Measurements from ENCODE around the gene UST.
"Not testable (repeated sequence)": the region's sequence is repeated elsewhere in the genome, so short reads cannot be mapped to it uniquely, and the experiment has no call there.

The UST gene

DNA sequence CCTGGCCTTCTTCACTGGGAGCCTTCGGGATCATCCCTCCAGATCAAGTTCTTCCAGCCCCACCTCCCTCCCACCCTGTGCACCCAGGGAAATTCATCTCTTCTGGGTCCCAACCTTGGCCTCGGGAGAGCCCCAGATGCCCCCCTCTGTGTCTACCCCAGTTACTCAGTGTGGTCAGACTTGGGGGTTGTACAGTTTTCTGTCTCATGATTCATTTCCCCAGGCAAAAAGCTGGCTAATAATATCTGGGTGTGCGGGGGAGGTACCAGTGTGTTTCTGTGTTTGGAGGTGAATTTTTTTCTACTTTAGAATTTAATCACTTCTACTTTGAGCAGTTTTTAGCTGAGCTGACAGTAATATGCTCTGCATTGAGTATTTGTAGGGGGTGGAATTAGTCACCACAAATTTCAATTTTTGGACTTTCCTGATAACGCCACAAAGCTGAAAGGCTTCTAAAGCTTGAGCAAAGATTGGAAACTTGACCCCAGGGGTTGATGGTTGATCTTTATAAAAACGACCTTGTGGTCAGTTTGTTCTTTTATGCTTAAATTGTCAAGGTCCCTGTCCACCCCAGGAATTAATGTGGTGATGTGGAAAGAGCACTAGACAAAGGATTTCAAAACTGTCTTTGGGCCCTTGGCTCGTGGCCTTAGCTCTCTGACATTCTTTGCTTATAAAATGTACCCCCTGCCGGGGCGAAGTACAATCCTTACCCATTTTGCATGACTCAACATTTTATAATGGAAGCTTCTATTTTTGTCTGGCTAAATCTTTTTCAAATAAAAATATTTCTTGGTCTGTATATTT lies 286.0 kb downstream of the UST start:
- Histone ChIP-seq H3K4me3 (ENCODE audit: low read length) (no peak overlapping the region), H3K4me1 (ENCODE audit: control insufficient read depth, low read depth, low read length) (peaks cover 4% of the 10 kb centered on the region)

DNA sequence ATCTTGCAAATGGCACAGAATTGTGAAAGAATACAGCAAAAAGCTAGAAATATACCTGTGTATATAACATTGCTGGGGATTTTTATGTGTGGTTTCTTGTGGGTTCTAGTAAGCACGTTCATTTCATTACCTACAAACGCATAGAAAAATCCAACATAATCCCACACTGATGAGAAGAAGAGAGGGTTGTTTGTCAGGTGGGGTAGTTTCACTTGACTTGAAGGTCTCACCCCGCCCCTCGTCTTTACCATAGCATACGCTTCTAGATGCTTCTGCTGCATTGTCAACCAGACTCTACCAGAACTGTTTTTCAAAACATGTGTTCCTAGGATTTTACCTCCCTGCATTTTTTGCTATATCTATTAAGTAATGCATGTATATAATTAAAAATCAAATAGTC lies 286.6 kb downstream of the UST start:
- Histone ChIP-seq H2BK120ac (ENCODE audit: low read depth, low read length) (no peak overlapping the region), H2BK15ac (replicated peaks; ENCODE audit: low read depth) (no peak overlapping the region), H3K18ac (ENCODE audit: low read length) (no peak overlapping the region), H3K36me3 (ENCODE audit: control insufficient read depth, insufficient read depth, low read length) (no peaks in the 10 kb centered on the region), H3K27me3 (ENCODE audit: insufficient read depth, low read length, poor library complexity) (no peaks in the 10 kb centered on the region), H4K8ac (ENCODE audit: low read depth, low read length) (no peak overlapping the region), H3K23ac (ENCODE audit: low read length) (no peak overlapping the region), H2AK5ac (ENCODE audit: low read length) (no peak overlapping the region), H3K4me3 (ENCODE audit: low read length) (no peak overlapping the region), H4K5ac (ENCODE audit: low read length) (no peak overlapping the region), H3K9ac (ENCODE audit: low read length) (no peak overlapping the region), H2BK5ac (ENCODE audit: low read length) (no peak overlapping the region), H3K79me2 (ENCODE audit: control insufficient read depth, insufficient read depth, low read length) (no peaks in the 10 kb centered on the region), H3K56ac (ENCODE audit: low read length) (no peak overlapping the region), H3K27ac (ENCODE audit: low read depth, low read length) (no peak overlapping the region), H3K4me1 (ENCODE audit: control insufficient read depth, low read depth, low read length) (peaks cover 4% of the 10 kb centered on the region), H3K79me1 (ENCODE audit: low read length) (no peaks in the 10 kb centered on the region), H3K4me2 (ENCODE audit: low read length) (no peak overlapping the region), H3K4ac (ENCODE audit: low read depth, low read length) (no peak overlapping the region)
- no peak for DNase-seq
- WGBS (ENCODE audit: extremely low coverage, insufficient coverage, low lambda C conversion rate), result no CpG with 5 or more reads among the region's 5 CpGs

More for the DNA sequence above, 286.0 kb downstream of the UST start:
- Histone ChIP-seq H3K79me2 (ENCODE audit: control insufficient read depth, insufficient read depth, low read length) (no peaks in the 10 kb centered on the region), H3K18ac (ENCODE audit: low read length) (no peak overlapping the region), H3K23ac (ENCODE audit: low read length) (no peak overlapping the region), H3K36me3 (ENCODE audit: control insufficient read depth, insufficient read depth, low read length) (no peaks in the 10 kb centered on the region), H2BK15ac (replicated peaks; ENCODE audit: low read depth) (no peak overlapping the region), H3K79me1 (ENCODE audit: low read length) (no peaks in the 10 kb centered on the region), H3K4ac (ENCODE audit: low read depth, low read length) (no peak overlapping the region), H3K56ac (ENCODE audit: low read length) (no peak overlapping the region), H3K9ac (ENCODE audit: low read length) (no peak overlapping the region), H4K8ac (ENCODE audit: low read depth, low read length) (no peak overlapping the region), H2BK5ac (ENCODE audit: low read length) (no peak overlapping the region), H2AK5ac (ENCODE audit: low read length) (no peak overlapping the region), H3K27ac (ENCODE audit: low read depth, low read length) (no peak overlapping the region), H4K5ac (ENCODE audit: low read length) (no peak overlapping the region), H2BK120ac (ENCODE audit: low read depth, low read length) (no peak overlapping the region), H3K4me2 (ENCODE audit: low read length) (no peak overlapping the region), H3K27me3 (ENCODE audit: insufficient read depth, low read length, poor library complexity) (no peaks in the 10 kb centered on the region)
- peak; percentile 17 for DNase-seq
- WGBS (ENCODE audit: extremely low coverage, insufficient coverage, low lambda C conversion rate), result no CpG with 5 or more reads among the region's 8 CpGs

DNA sequence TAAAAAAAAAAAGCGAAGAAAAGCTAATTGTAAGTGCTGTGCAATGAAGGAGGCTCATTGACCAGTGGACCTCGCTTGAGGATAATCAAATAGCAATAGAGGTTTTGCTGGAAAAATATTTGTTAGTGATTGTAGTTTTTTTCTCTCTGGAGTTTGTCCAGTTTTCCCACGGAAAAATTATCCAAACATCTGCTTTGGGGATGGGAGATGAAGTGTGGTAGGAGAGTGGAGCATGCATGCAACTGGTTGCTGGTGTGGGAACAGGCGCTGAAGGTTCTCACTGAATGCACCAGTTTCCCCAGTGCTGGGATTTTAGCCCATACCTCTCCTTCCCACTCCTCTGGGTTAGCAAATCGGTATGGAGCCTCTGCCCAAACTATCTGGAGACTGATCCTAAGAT lies 288.9 kb downstream of the UST start:
- Histone ChIP-seq H4K8ac (ENCODE audit: low read depth, low read length) (no peak overlapping the region), H3K4me1 (ENCODE audit: control insufficient read depth, low read depth, low read length) (peaks cover 4% of the 10 kb centered on the region), H3K18ac (ENCODE audit: low read length) (no peak overlapping the region), H3K27ac (ENCODE audit: low read depth, low read length) (no peak overlapping the region), H3K4ac (ENCODE audit: low read depth, low read length) (no peak overlapping the region), H4K5ac (ENCODE audit: low read length) (no peak overlapping the region), H3K27me3 (ENCODE audit: insufficient read depth, low read length, poor library complexity) (no peaks in the 10 kb centered on the region), H2BK120ac (ENCODE audit: low read depth, low read length) (no peak overlapping the region), H3K4me2 (ENCODE audit: low read length) (no peak overlapping the region), H2BK15ac (replicated peaks; ENCODE audit: low read depth) (no peak overlapping the region), H2AK5ac (ENCODE audit: low read length) (no peak overlapping the region), H2BK5ac (ENCODE audit: low read length) (no peak overlapping the region), H3K23ac (ENCODE audit: low read length) (no peak overlapping the region), H3K56ac (ENCODE audit: low read length) (no peak overlapping the region), H3K9ac (ENCODE audit: low read length) (no peak overlapping the region), H3K79me2 (ENCODE audit: control insufficient read depth, insufficient read depth, low read length) (no peaks in the 10 kb centered on the region), H3K4me3 (ENCODE audit: low read length) (no peak overlapping the region), H3K36me3 (ENCODE audit: control insufficient read depth, insufficient read depth, low read length) (no peaks in the 10 kb centered on the region), H3K79me1 (ENCODE audit: low read length) (no peaks in the 10 kb centered on the region)
- DNase-seq, result no peak
- WGBS (ENCODE audit: extremely low coverage, insufficient coverage, low lambda C conversion rate), result no CpG with 5 or more reads among the region's 5 CpGs

DNA sequence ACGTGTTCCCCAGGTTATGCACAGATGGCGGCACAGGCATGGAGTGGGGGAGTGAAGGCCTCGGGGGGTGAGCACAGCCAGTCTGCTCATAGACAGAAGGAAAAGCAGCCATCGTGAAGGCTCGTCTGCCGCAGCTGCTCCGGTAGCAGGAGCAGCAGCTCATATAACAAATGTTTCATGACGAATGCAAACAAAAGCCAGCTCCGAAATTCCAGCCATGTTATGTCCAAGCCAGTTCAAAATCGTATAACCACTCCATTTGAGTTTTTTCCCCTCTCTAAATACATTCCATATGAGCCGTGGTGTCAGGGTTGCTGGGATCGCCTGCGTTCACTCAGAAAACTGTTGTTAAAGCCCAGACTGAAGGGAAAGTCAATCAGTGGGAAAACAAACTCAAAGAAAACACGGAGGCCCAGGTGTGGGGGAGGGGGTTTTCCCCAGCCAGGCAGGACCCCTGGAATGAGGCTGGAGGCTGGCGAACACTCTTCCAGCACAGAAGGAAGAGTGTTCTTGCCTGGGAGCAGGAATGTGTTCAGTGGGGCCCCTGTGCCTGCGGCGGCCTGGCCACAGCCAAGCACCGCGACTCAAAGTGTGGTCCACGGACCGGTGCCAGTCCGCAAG lies 290.3 kb downstream of the UST start:
- Histone ChIP-seq H3K4me3 (ENCODE audit: low read length) (no peak overlapping the region), H3K27me3 (ENCODE audit: insufficient read depth, low read length, poor library complexity) (no peaks in the 10 kb centered on the region), H3K79me2 (ENCODE audit: control insufficient read depth, insufficient read depth, low read length) (no peaks in the 10 kb centered on the region), H4K5ac (ENCODE audit: low read length) (no peak overlapping the region), H2BK120ac (ENCODE audit: low read depth, low read length) (no peak overlapping the region), H3K4me2 (ENCODE audit: low read length) (no peak overlapping the region), H2AK5ac (ENCODE audit: low read length) (no peak overlapping the region), H3K79me1 (ENCODE audit: low read length) (no peaks in the 10 kb centered on the region), H3K4ac (ENCODE audit: low read depth, low read length) (no peak overlapping the region), H3K27ac (ENCODE audit: low read depth, low read length) (no peak overlapping the region), H2BK15ac (replicated peaks; ENCODE audit: low read depth) (no peak overlapping the region), H4K8ac (ENCODE audit: low read depth, low read length) (no peak overlapping the region), H3K18ac (ENCODE audit: low read length) (no peak overlapping the region), H3K23ac (ENCODE audit: low read length) (peak overlapping the region; percentile 48), H3K36me3 (ENCODE audit: control insufficient read depth, insufficient read depth, low read length) (no peaks in the 10 kb centered on the region), H3K4me1 (ENCODE audit: control insufficient read depth, low read depth, low read length) (peaks cover 4% of the 10 kb centered on the region), H2BK5ac (ENCODE audit: low read length) (no peak overlapping the region), H3K9ac (ENCODE audit: low read length) (no peak overlapping the region), H3K56ac (ENCODE audit: low read length) (no peak overlapping the region)
- no CpG with 5 or more reads among the region's 22 CpGs for WGBS (ENCODE audit: extremely low coverage, insufficient coverage, low lambda C conversion rate)
- DNase-seq, result no peak

DNA sequence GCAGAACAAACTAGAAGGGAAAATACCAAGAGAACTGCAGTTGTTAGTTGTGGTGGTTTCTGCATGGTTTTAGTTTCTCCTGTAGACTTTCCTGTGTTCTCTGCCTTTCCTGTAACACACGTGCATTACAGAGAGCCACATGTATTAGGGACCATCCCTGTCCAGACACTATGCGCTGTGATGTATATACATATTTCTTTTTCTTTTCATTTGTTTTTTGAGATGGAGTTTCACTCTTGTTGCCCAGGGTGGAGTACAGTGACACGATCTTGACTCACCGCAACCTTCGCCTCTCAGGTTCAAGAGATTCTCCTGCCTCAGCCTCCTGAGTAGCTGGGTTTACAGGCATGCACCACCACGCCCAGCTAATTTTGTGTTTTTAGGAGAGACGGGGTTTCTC lies 292.2 kb downstream of the UST start:
- not testable (repeated sequence) for H3K4me3 ChIP-seq (ENCODE audit: low read length); H3K18ac ChIP-seq (ENCODE audit: low read length); H4K8ac ChIP-seq (ENCODE audit: low read depth, low read length); H3K79me2 ChIP-seq (ENCODE audit: control insufficient read depth, insufficient read depth, low read length); H3K9ac ChIP-seq (ENCODE audit: low read length); H2BK120ac ChIP-seq (ENCODE audit: low read depth, low read length); DNase-seq; H3K27ac ChIP-seq (ENCODE audit: low read depth, low read length); H3K23ac ChIP-seq (ENCODE audit: low read length); H4K5ac ChIP-seq (ENCODE audit: low read length); H3K79me1 ChIP-seq (ENCODE audit: low read length); H3K4me1 ChIP-seq (ENCODE audit: control insufficient read depth, low read depth, low read length); H2BK15ac ChIP-seq (replicated peaks; ENCODE audit: low read depth); H3K27me3 ChIP-seq (ENCODE audit: insufficient read depth, low read length, poor library complexity); H2BK5ac ChIP-seq (ENCODE audit: low read length); H3K36me3 ChIP-seq (ENCODE audit: control insufficient read depth, insufficient read depth, low read length); H3K56ac ChIP-seq (ENCODE audit: low read length); H3K4me2 ChIP-seq (ENCODE audit: low read length); H3K4ac ChIP-seq (ENCODE audit: low read depth, low read length); H2AK5ac ChIP-seq (ENCODE audit: low read length)
- WGBS (ENCODE audit: extremely low coverage, insufficient coverage, low lambda C conversion rate), result no CpG with 5 or more reads among the region's 7 CpGs

Data from mesendoderm (in vitro differentiated cells).